Astrocyte of the spinal cord (primary cell): Measurements from ENCODE around the gene C1orf141.
A peak's percentile ranks its signal among the peaks of the same experiment; 100 is the strongest.

ENCODE experiments used
- DNase-seq: peaks from one replicate; pipeline ENCODE4 v3.0.0; 2011; ENCODE audit warnings: low read depth, low spot score
- H3K4me3 ChIP-seq: 2 replicates; pipeline ENCODE4 v1.5.1; 2011; ENCODE audit warnings: low read depth, mild to moderate bottlenecking, low read length, moderate library complexity
- in situ Hi-C: cut with HindIII; loops from 2 replicates; pipeline ENCODE4 v1.10.0; 2017; ENCODE audit warnings: low sequenced_read_pairs
- TF ChIP-seq, protein P1 (sequence below): IDR thresholded peaks from 2 replicates; pipeline ENCODE4 v1.5.1; 2012; ENCODE audit warnings: low read depth, mild to moderate bottlenecking, low read length, inconsistent platforms

Gene C1orf141

DNA sequence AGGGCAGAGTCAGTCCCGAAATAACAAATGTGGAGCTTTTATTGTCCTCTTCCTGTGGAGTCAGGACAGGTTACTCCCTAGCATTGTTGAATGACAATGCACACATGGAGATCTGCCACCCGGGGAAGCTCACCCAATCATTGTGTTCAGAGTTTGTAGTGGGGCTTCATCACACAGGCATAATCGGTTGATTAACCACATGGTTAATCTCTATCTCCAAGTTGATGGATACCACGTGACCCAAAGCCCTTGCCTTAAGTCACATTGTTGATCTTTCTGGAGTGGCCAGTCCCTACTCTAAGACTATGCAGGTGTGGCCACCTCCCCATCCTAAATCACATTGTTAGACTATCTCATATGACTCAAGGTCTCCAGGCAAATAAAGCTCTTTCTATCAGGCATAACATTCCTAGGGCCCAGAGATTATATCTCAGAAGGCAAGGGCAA is 2.6 kb upstream of the C1orf141 start:
- no peak for DNase-seq
- in situ Hi-C loops, result no loop called here
- H3K4me3 ChIP-seq, result no peak overlapping the region
- TF ChIP-seq, protein P1, sequence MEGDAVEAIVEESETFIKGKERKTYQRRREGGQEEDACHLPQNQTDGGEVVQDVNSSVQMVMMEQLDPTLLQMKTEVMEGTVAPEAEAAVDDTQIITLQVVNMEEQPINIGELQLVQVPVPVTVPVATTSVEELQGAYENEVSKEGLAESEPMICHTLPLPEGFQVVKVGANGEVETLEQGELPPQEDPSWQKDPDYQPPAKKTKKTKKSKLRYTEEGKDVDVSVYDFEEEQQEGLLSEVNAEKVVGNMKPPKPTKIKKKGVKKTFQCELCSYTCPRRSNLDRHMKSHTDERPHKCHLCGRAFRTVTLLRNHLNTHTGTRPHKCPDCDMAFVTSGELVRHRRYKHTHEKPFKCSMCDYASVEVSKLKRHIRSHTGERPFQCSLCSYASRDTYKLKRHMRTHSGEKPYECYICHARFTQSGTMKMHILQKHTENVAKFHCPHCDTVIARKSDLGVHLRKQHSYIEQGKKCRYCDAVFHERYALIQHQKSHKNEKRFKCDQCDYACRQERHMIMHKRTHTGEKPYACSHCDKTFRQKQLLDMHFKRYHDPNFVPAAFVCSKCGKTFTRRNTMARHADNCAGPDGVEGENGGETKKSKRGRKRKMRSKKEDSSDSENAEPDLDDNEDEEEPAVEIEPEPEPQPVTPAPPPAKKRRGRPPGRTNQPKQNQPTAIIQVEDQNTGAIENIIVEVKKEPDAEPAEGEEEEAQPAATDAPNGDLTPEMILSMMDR, result no peak

DNA sequence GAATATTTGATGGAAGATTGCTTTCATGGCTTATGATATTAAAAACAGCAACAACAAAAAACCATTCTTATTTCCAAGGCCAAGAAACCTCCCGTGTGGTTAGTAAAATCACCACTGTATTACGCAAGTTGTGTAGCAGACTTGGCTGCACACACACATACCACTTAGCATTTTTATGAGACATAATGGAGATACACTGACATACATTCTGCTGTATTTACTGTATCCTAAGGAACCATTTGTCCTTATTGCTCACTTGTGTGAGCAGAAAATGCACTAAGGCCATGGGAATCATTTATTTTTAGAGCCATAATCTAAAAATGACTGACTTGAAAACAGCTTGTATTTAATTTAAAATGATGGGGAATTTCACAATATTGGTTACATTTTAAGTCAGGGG is 584 bp upstream of the C1orf141 start:
- TF ChIP-seq, protein P1, result no peak
- no peak overlapping the region for H3K4me3 ChIP-seq
- in situ Hi-C loops, result no loop called here
- DNase-seq, result peak; percentile 81

DNA sequence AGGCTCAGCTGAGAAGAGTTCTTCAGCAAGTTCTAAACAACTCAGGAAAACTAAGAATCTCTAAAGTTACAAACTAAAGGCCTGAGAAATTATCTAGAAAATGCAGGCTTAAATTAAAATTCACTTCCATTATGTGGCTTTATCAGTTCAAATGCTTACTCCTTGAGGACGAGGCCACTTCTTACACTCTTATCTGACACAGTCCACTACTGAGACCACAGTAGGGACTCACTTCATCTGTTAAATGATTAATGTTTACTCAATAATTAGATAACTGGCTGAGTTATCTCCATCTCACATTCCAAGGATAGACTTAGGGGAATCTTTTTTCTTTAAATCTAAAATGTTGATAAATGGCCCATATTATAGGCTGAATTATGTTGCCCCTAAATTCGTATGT is 1.6 kb downstream of the C1orf141 start:
- H3K4me3 ChIP-seq, result no peak overlapping the region
- DNase-seq, result no peak
- in situ Hi-C loops, result no loop called here
- TF ChIP-seq, protein P1, result no peak

DNA sequence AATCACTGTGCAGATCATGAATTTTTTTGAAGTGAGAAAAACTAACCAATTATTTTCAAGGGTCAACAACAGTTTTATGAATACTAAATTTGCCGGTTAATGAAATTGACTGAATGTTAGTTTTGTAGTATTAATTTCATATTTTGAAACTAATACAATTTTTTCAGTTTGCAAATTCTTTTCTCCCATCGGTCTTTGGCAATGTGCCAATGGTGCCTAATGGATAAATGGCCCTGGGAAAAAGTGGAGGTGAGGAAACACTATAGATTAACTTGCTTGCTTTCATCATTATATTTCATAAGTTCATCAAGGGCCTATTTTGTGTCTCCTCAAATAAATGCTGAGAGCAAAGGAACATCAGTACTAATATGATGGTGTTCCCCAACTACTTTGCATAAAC is 4.1 kb downstream of the C1orf141 start:
- in situ Hi-C loops, result no loop called here
- no peak overlapping the region for H3K4me3 ChIP-seq
- no peak for DNase-seq
- TF ChIP-seq, protein P1, result no peak

DNA sequence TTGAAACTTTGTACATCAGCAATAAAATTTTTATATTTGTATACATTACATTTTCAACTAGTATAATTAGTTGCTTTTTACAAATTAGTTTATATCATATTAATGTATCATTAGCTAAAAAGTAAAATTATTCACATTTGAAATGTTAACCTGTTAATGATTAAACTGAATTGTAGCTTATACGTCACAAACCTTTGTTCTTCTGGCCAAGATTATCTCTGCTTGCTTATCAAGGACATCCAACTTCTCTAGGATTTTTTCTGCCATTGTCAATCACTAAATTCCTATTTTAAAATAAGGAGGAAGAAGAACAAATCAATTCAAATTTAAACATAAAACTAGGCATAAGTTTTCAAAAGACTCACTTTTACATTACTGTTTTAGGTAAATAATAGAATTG is 7.8 kb downstream of the C1orf141 start:
- TF ChIP-seq, protein P1, result no peak
- in situ Hi-C loops, result no loop called here
- no peak for DNase-seq
- H3K4me3 ChIP-seq, result no peak overlapping the region

DNA sequence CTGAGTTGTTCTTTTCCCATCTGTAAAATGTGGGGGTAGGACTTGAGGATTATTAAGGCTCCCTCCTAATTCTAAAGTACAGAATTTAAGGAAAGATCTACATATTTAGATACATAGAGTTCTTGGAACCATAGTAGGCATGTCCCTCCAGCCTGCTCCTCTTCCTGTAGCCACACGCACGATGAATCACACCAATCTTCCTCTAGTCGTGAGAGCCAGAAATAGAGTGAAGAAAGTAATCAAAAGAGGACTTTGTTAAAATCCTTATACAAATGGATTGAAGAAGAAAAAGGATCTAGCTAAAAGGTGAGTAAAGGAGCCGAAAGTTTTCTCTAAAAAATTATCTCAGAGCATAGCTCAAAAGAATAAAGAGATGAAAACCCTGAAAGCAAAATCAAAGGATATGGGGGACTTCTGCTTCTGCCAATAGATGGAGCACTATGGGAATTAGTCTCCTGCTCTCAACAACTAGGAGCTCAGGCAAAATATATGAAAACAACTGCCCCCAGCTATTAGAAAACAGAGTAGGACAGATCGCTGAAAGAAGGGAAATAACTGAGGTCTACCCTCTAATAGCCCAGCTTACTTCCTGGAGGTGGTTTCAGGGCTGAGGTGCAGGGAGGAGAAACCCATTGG is 8.5 kb downstream of the C1orf141 start:
- no peak for DNase-seq
- TF ChIP-seq, protein P1, result no peak

More for the DNA sequence above, 8.5 kb downstream of the C1orf141 start:
- in situ Hi-C loops, result no loop called here
- H3K4me3 ChIP-seq, result no peak overlapping the region
